Measurements from ENCODE around the gene CACNA2D2.
"Not testable (repeated sequence)": the region's sequence is repeated elsewhere in the genome, so short reads cannot be mapped to it uniquely, and the experiment has no call there.

Gene CACNA2D2

DNA sequence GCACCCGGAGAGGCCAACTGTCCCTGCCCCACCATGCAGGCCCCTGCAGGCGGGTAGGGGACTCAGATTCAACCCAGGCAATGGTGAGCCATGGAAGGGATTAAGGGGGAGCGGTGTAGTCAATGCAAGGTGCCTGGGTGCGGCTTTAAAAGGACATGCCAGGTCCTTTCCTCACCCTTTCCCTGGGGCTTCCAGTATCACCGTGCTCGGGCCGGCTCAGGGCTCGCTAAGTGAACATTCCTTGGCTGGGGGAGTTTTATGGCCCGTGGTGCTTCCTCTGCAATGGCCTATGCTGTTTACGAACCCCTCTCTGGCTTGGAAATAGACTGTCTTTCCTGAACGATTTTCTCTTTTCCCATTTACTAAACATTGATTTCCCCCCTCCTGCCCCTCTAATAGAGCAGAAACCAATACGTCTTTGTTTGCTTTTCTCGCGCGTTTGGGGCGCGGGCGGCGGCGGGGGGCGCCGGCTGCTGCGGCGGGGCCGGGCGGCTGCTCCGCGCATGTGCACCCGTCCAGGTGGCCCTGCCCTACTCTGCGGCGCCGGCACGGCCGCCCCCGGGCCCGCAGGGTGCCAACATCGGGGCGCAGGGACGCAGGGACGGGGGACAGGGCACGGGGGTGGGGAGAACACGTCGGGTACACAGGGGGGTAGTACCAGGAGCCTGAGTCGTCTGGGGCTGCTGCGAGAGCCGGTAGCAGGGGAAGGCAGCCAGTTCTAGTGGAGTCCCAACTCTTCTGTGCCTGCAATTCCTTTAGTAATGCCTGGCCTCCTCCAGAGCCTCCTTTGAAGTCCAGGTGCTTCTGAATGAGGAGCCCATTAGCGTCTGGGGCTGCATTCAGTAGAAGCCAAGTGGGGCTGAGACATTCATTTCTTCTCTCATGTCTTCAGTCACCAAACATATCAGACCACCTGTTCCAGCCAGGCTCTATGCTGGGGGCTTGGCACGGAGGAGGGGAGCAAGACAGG lies 26.9 kb upstream of the CACNA2D2 start:
- no peak for DNase-seq (ENCODE audit: low read depth in 1 of 2, low spot score in 1 of 2)

DNA sequence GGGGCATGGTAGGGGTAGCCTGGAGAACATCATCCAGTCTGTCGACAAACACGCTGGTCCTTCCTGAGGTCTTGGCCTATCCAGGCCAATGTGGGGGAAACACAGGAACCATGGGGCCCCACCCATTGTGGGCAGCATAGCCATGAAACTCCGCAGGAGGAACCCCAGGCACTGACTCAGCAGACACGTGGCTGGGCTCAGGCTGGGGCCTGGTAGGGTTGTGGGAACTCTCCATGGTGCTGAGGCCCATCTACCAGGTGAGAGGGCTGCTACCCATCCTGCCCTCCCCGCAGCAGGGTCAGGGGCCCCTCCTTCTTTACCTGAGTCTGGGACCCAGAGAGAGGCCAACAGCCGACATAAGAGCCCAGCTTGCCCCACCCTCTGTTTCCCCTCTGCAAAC lies 22.6 kb upstream of the CACNA2D2 start:
- no peak for DNase-seq (ENCODE audit: low read depth in 1 of 2, low spot score in 1 of 2)

- DNase-seq (ENCODE audit: low read depth in 1 of 2, low spot score in 1 of 2) = no peak
Observed at GRCh38 chr3:50525191-50525910, 21.9 kb upstream of the CACNA2D2 start.

DNA sequence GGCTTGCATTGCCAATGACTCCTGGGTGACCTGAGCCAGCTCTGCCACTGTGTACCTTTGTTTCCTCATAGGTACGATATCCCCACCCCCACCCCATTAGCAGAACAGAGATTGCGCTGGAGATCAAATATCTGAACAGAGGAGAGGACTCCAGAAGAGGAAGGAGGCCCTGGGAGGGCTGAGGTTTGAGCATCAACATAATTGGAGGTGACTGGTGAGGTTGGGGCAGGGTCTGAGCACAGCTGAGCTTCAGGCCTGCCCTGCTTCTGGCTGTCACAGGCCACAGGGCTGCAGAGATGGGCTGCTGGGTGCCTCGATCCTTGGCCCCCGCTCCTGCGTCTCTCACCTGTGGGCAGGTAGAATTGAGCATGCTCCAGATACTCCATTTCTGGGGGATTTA lies 21.3 kb upstream of the CACNA2D2 start:
- no peak for DNase-seq (ENCODE audit: low read depth in 1 of 2, low spot score in 1 of 2)

GRCh38 chr3:50523279-50523811 lies 19.9 kb upstream of the CACNA2D2 start:
- DNase-seq (ENCODE audit: low read depth in 1 of 2, low spot score in 1 of 2) = no peak

GRCh38 chr3:50521572-50521971 lies 18.1 kb upstream of the CACNA2D2 start:
- no peak for DNase-seq (ENCODE audit: low read depth in 1 of 2, low spot score in 1 of 2)

- no peak for DNase-seq (ENCODE audit: low read depth in 1 of 2, low spot score in 1 of 2)
Observed at GRCh38 chr3:50520849-50521248, 17.4 kb upstream of the CACNA2D2 start.

DNA sequence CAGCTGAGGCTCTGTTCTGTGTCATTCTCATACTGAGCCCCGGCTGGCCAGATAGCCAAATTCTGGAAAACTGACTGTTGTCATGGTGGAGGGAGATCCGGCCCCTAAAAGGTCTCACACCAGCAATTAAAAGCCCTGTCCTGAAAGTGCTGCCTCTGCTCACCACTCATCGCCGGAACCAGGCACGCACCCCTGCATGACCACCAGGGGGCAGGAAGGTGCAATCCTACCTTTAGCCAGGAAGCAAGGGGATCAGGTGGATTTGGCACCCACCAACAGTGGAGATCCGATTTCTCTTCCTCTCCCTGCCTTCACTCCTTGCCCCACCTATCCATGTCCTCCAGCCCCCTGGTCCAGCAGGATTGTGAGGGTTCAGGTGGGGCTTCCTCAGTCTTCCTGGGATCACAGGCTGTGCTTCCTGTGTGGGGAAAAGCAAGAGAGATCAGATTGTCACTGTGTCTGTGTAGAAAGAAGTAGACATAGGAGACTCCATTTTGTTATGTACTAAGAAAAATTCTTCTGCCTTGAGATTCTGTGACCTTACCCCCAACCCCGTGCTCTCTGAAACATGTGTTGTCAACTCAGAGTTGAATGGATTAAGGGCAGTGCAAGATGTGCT lies 16.1 kb upstream of the CACNA2D2 start:
- peak; percentile 51 to 54 for DNase-seq (ENCODE audit: low read depth in 1 of 2, low spot score in 1 of 2)

- DNase-seq (ENCODE audit: low read depth in 1 of 2, low spot score in 1 of 2) = no peak
Observed at GRCh38 chr3:50518436-50518835, 15.0 kb upstream of the CACNA2D2 start.

GRCh38 chr3:50517721-50518206 lies 14.3 kb upstream of the CACNA2D2 start:
- DNase-seq (ENCODE audit: low read depth in 1 of 2, low spot score in 1 of 2) = no peak

DNA sequence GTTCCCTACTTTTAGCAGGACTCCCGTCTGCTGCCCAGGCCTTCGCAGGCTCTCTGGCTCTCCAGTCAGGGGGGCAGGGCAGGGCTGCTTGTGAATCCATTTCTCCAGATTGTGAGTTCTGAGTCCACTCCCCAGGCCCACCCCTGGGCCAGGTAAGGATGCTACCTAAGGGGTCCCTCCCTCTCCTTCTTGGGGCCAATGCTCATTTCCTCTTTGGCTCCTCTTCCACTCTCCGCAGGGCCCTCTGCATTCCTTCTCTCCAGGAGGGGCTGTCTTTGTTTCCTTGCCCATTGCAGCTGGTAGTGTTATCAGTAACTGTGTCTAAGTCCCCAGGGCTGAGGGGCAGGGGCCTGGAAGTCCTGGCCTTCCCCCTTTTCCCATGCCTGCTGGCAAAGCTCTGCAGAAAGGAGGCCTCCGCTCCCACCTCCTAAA lies 13.0 kb upstream of the CACNA2D2 start:
- no peak for DNase-seq (ENCODE audit: low read depth in 1 of 2, low spot score in 1 of 2)

- DNase-seq (ENCODE audit: low read depth in 1 of 2, low spot score in 1 of 2) = no peak
Observed at GRCh38 chr3:50515565-50516439, 12.4 kb upstream of the CACNA2D2 start.

GRCh38 chr3:50512908-50513307 lies 9.5 kb upstream of the CACNA2D2 start:
- DNase-seq (ENCODE audit: low read depth in 1 of 2, low spot score in 1 of 2) = not testable (repeated sequence)

- DNase-seq (ENCODE audit: low read depth in 1 of 2, low spot score in 1 of 2) = no peak
Observed at GRCh38 chr3:50512131-50512530, 8.7 kb upstream of the CACNA2D2 start.

DNA sequence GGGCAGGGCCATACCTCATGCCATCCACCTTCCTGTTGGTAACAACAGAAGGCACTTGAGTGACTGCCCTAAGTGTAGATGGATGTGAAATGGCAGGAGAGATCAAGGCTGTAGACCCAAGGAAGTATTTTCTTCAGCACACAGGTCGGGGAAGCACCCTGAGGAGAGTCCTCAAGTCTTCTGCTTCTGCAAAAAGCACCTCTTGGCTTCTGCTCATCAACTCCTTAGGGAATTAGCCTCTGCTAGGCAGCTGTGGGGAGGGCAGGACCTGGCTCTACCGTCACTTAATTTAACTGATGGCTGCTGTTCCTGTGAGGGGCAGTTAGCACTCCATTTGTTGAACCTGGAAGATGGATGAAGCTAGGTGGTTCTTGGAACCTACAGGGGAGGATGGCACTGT lies 6.9 kb upstream of the CACNA2D2 start:
- DNase-seq (ENCODE audit: low read depth in 1 of 2, low spot score in 1 of 2) = no peak

GRCh38 chr3:50509715-50510114 lies 6.3 kb upstream of the CACNA2D2 start:
- DNase-seq (ENCODE audit: low read depth in 1 of 2, low spot score in 1 of 2) = no peak

- no peak for DNase-seq (ENCODE audit: low read depth in 1 of 2, low spot score in 1 of 2)
Observed at GRCh38 chr3:50508821-50509220, 5.4 kb upstream of the CACNA2D2 start.

DNA sequence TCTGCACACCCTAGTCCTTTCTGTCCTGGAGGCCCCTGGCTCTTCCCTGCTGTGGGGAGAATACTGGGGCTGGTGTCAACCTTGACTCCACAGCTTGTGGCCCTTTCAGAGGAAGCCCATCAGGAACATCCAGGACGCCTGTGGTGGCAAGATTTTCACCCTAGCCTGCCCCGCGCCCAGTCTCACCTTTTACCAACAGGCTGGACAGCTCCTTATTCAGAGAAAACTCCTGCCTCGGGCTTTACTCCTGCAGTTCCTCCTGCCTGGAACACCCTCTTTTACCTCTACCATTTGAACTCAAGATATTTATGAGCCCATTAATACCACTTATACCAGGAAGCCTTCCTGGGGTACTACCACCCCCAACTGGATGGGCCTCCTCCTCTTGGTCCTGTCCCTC lies 2.7 kb upstream of the CACNA2D2 start:
- no peak for DNase-seq (ENCODE audit: low read depth in 1 of 2, low spot score in 1 of 2)

DNA sequence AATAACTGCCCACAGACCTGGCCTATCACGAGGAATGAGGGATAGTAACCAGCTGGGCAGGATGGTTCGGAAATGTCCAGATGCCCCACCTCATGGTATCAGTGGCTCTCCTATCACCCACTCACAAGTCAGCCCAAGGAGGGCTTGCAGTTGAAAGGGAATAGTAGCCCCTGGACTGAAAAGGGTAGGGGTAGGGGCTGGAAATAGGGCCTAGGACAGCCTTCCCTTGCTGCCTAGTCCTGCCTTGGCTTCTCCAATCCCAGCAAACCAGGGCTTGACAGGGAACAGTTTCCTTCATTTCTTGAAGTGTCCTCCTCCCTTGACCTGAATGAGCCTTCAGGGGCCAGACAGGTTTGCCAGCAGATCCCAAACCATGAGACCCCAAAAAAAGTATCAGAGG lies 1.2 kb upstream of the CACNA2D2 start:
- DNase-seq (ENCODE audit: low read depth in 1 of 2, low spot score in 1 of 2) = no peak

Data from activated T-helper 1 cell treated with anti-CD3 and anti-CD28 coated beads, Interleukin-2, amount 50 U/mL, for 16 hours (primary cell).